Transverse colon (tissue), 4 donors: ENCODE results near the gene DPYD. TPM values are rescaled to one million over a fixed set of nuclear protein-coding genes. Genes with fewer than 3 reads are reported as not detected.

Experiments used
- DNase-seq: peaks from one replicate; pipeline ENCODE4 v3.0.0-alpha.2; 2019
- H3K27ac ChIP-seq, 4 donors: fragments of 200-600 bp; sonication (generic); 2 replicates each; pipeline ENCODE4 v1.5.1; 2016 to 2018; ENCODE audit warnings: inconsistent platforms in 4 of 4
- H3K27me3 ChIP-seq: fragments of 200-600 bp; sonication (generic); 2 replicates; pipeline ENCODE4 v1.5.1; 2017; ENCODE audit warnings: inconsistent platforms
- H3K36me3 ChIP-seq, 4 donors: fragments of 200-600 bp; sonication (generic); 2 replicates each; pipeline ENCODE4 v1.5.1; 2017 to 2019; ENCODE audit warnings: inconsistent platforms in 4 of 4
- H3K4me1 ChIP-seq, 4 donors: fragments of 200-600 bp; sonication (generic); 2 replicates each; pipeline ENCODE4 v1.5.1; 2017 to 2020; ENCODE audit warnings: inconsistent platforms in 4 of 4
- H3K4me3 ChIP-seq, 4 donors: fragments of 200-600 bp; sonication (generic); 1 replicate in 1 of 4; 2 replicates in 3 of 4; pipeline versions ENCODE4 v1.5.1 to v1.6.1; 2017 to 2019; ENCODE audit warnings: inconsistent platforms in 4 of 4
- H3K9me3 ChIP-seq, 2 donors: fragments of 200-600 bp; sonication (generic); 2 replicates each; pipeline ENCODE4 v1.5.1; 2017 to 2019; ENCODE audit warnings: inconsistent platforms in 2 of 2
- EP300 ChIP-seq: sonication (generic); formaldehyde crosslinking; IDR thresholded peaks from one replicate; pipeline ENCODE4 v1.6.1; 2017; ENCODE audit warnings: antibody characterized with exemption, low read depth
- POLR2A ChIP-seq: fragments of 450-650 bp; IDR thresholded peaks from one replicate; pipeline ENCODE4 v1.6.1; 2016; ENCODE audit warnings: antibody characterized with exemption, mild to moderate bottlenecking, moderate library complexity
- POLR2AphosphoS5 ChIP-seq, 3 donors: sonication (generic); formaldehyde crosslinking; IDR thresholded peaks; one replicate each; pipeline ENCODE4 v1.6.1; 2016; ENCODE audit warnings: antibody characterized with exemption in 3 of 3
- WGBS, 2 donors: methylation state at CpG; one replicate each; pipeline ENCODE4 v1.1.5; 2018; ENCODE audit warnings: low coverage in 1 of 2; 5-methylcytosine and 5-hydroxymethylcytosine counted together
- in situ Hi-C, 4 donors: fragments of 200-750 bp; cut with MboI; loops; one replicate each; pipeline versions ENCODE4 v1.15.0 to v1.15.1; 2017; ENCODE audit warnings: low sequenced_read_pairs in 3 of 4, low pct_ligation_motif_present in 1 of 4, low pct_unique_long_range_greater_than_20kb in 1 of 4
- intact Hi-C: fragments of 100-400 bp; cut with DNase I; formaldehyde crosslinking; loops from one replicate; pipeline ENCODE4 v1.15.1; 2023; ENCODE audit warnings: low total_unique reads
- total RNA-seq, 4 donors: library from RNA; depleted of rRNA; stranded (reverse); fragments of >200 nt; gene quantifications; one replicate each; pipeline ENCODE4 v1.1.0, GENCODE V29; 2016
- TF ChIP-seq, protein P1 (sequence below), 5 experiments: fragments of 200-600 bp in 3 of 5; fragments of 450-650 bp in 2 of 5; sonication (generic) in 3 of 5; IDR thresholded peaks; 1 replicate in 2 of 5; 2 replicates in 3 of 5; pipeline ENCODE4 v1.5.1; 2016 to 2017; ENCODE audit warnings: antibody characterized with exemption in 5 of 5, inconsistent platforms in 3 of 5, mild to moderate bottlenecking in 2 of 5, moderate library complexity in 1 of 5

The DPYD gene
- total RNA-seq, 4 donors from 2014 or later, result 11.2 to 34.8 (median 26.0) TPM

GRCh38 chr1:97728436-97728835, 192.4 kb downstream of the DPYD start:
- 93 to 100% methylated on average over 1 of the region's 1 CpG for WGBS, 2 donors
- in situ Hi-C loops (no loop called here), intact Hi-C loops (no loop called here)

DNA sequence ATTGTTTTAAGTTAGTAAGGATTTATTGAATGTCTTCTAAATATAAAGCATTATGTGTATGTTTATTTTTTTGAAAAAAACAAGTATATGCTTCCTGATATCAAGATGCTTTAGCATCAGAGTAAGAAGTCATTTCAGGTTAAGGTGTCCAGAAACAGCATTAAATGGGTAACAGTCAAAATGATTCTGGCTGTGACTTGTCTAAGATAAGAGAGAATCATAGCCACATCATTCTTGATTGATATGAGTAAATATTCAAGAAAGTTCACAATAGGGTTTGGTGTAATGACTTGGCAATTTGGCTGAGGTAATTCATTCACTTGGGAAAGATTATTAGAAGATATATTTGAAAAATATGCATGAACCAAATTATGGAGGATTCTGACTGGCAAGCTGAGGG, 193.8 kb downstream of the DPYD start:
- TF ChIP-seq POLR2AphosphoS5 (IDR thresholded peaks at IDR 0.05), result no peak
- TF ChIP-seq, protein P1, sequence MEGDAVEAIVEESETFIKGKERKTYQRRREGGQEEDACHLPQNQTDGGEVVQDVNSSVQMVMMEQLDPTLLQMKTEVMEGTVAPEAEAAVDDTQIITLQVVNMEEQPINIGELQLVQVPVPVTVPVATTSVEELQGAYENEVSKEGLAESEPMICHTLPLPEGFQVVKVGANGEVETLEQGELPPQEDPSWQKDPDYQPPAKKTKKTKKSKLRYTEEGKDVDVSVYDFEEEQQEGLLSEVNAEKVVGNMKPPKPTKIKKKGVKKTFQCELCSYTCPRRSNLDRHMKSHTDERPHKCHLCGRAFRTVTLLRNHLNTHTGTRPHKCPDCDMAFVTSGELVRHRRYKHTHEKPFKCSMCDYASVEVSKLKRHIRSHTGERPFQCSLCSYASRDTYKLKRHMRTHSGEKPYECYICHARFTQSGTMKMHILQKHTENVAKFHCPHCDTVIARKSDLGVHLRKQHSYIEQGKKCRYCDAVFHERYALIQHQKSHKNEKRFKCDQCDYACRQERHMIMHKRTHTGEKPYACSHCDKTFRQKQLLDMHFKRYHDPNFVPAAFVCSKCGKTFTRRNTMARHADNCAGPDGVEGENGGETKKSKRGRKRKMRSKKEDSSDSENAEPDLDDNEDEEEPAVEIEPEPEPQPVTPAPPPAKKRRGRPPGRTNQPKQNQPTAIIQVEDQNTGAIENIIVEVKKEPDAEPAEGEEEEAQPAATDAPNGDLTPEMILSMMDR (IDR thresholded peaks at IDR 0.05), result no peak
- TF ChIP-seq POLR2A, result no peak
- TF ChIP-seq EP300, result no peak
- H3K4me1 ChIP-seq, result no peaks in the 10 kb centered on the region
- no peak overlapping the region for H3K4me3 ChIP-seq
- H3K27me3 ChIP-seq, result no peaks in the 10 kb centered on the region
- intact Hi-C loops, result no loop called here
- no peak for DNase-seq
- H3K36me3 ChIP-seq, result no peaks in the 10 kb centered on the region
- in situ Hi-C loops, result no loop called here
- no peak overlapping the region for H3K27ac ChIP-seq
- H3K9me3 ChIP-seq, result no peaks in the 10 kb centered on the region

More at GRCh38 chr1:97728436-97728835, 192.4 kb downstream of the DPYD start:
- H3K9me3 ChIP-seq, result no peaks in the 10 kb centered on the region
- no peaks in the 10 kb centered on the region for H3K36me3 ChIP-seq
- no peak for DNase-seq
- H3K4me3 ChIP-seq, result no peak overlapping the region
- H3K4me1 ChIP-seq, result no peaks in the 10 kb centered on the region
- no peak overlapping the region for H3K27ac ChIP-seq
- H3K27me3 ChIP-seq, result no peaks in the 10 kb centered on the region
- TF ChIP-seq, protein P1 (IDR thresholded peaks at IDR 0.05), result no peak
- no peak for TF ChIP-seq POLR2A

DNA sequence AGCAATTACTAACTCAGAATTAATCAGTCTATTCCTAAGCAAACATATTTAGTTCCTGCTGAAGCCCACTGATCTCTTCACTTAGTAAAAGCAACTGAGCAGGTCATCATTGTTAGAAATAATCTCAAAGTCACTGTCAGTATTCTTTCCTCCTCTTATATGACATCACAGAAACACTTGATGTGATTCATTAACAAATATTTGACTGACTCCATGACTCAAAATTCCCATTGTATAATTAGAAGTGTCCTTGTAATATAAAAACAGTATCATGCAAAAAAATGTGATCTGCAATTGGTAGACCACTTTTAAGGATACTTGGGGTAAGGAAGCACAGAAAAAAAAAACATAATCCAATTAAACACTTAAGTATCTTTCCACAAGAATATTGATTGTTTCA, 194.4 kb downstream of the DPYD start:
- no peak for DNase-seq
- Histone ChIP-seq H3K36me3 (no peaks in the 10 kb centered on the region), H3K9me3 (no peaks in the 10 kb centered on the region), H3K27me3 (no peaks in the 10 kb centered on the region), H3K4me1 (no peaks in the 10 kb centered on the region), H3K27ac (no peak overlapping the region), H3K4me3 (no peak overlapping the region)
- no peak for TF ChIP-seq POLR2A
- no peak for TF ChIP-seq EP300
- TF ChIP-seq, protein P1 (IDR thresholded peaks at IDR 0.05), result no peak
- no peak for TF ChIP-seq POLR2AphosphoS5 (IDR thresholded peaks at IDR 0.05)
- in situ Hi-C loops, result no loop called here
- intact Hi-C loops, result no loop called here

- Histone ChIP-seq H3K27ac (no peak overlapping the region), H3K4me1 (no peaks in the 10 kb centered on the region), H3K4me3 (no peak overlapping the region), H3K36me3 (no peaks in the 10 kb centered on the region), H3K27me3 (no peaks in the 10 kb centered on the region), H3K9me3 (no peaks in the 10 kb centered on the region)
- TF ChIP-seq POLR2AphosphoS5 (IDR thresholded peaks at IDR 0.05) (no peak), EP300 (no peak), POLR2A (no peak)
- TF ChIP-seq, protein P1 (IDR thresholded peaks at IDR 0.05), result no peak
- intact Hi-C loops, result no loop called here
- WGBS, 2 donors, result 95 to 96% methylated on average over 2 of the region's 2 CpGs
- in situ Hi-C loops, result no loop called here
- no peak for DNase-seq
Measured at GRCh38 chr1:97721221-97721620, 199.6 kb downstream of the DPYD start.
